GM19099 (cell line): ENCODE data around the gene TPPP.

ENCODE experiments used
- POLR2A ChIP-seq: IDR thresholded peaks from 3 replicates; pipeline ENCODE4 v1.6.1; 2011; ENCODE audit warnings: low read depth; ENCODE audit not compliant: insufficient read length; ENCODE audit errors: extremely low read depth

TPPP gene

DNA sequence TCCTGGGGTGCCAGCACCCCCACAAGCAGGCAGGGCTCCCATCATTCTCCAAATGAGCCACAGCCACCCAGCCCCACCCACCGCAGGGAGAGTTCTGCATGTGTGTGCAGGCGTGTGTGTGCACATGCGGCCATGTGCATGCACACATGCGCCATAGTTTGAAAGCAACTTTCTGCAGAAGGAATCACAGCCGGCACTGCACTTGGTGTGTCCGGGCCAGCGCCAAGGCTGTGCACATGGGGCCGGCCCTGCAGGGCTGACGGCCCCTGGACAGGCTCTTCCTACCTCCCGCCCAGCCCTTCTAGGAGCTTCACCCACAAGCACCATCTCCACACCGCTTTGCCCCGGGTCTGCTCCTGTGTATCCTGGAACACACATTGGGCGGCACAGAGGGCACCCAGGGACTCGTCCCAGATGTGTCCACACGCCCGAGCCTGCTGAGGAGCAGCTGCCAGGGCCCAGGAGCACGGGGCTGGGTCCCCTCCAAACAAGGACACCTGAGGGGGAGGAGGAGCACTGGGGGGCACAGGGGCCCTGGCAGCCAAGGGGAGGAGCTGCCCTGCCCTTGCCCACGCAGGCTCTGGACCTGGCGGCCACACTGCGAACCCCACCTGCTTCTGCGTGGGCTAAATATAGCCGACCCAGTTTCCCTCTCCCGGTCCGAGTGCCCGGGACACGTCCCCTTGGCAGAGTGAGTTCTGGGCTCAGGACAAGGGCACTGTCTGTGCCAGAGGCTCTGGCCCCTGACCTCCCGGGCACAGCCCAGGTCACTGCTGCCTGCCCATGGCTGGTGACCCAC lies 19.1 kb downstream of the TPPP start:
- TF ChIP-seq POLR2A, result no peak

DNA sequence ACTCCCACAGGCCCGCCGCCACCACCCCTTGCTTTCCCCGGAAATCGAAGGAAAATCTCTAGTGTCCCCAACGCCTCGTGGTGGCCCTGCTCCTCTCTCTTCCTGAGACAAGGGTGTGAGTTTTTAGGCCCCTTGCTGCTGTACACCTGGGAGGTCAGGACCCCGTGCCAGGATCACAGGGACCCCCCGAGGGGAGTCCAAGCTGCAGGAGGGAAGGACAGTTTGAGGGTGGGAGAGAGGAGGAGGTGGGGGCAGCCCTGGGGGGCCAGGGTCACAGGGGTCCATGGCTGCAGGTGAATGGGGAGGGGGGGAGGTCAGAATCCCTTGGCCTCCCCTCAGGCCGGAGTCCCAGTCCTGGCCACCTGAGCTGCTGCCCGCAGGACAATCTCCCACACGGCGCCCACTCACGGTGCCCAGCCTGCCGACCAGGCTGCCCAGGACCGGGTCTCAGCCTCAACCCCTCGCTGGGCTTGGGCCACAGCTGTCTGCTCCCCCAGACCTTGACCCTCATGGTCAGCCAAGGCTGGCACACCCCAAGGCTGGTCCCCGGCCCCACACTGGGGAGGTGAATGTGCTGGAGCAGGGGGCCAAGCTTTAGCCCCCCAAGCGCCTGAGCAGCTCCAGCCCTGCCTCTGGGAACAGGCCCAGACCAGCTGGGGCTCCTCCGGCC lies 19.9 kb downstream of the TPPP start:
- TF ChIP-seq POLR2A, result no peak

DNA sequence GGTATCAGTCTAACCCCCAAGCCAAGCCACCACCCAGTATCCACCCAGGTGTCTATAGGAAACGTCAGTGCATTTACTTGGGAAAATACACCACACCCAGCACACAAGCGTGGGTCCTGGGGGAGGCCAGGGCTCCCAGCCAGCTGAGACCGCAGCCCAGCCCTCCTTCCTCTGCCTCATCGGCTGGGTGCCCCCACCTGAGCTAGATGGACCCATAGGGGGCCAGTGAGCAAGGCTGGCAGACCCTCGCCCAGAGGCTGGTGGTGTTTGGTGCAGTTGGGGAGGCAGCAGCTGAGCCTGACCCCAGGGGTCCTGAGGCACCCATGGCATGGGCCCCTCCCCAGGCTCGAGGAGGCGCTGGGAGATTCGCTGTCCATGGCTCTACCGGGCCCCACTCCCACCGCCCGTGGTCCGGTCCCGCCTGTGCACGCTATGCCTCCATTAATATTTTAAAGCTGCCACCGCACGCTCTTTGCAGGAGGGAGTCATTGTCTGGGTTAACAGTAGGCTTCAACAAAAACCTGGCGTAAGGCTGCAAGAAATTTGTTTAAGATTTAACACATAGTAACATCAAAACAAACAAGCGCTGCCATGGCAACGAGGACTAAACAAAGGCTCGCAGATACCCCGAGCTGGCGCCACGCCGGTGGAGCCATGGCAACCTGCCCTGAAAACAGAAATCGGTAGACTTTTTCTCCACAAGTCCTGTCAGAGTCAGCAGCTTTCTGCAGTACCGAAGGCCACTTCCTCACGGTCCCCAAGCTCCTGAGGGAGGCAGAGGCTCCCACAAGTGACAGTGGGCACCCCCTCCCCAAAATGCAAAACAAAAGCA lies 20.6 kb downstream of the TPPP start:
- TF ChIP-seq POLR2A, result no peak

DNA sequence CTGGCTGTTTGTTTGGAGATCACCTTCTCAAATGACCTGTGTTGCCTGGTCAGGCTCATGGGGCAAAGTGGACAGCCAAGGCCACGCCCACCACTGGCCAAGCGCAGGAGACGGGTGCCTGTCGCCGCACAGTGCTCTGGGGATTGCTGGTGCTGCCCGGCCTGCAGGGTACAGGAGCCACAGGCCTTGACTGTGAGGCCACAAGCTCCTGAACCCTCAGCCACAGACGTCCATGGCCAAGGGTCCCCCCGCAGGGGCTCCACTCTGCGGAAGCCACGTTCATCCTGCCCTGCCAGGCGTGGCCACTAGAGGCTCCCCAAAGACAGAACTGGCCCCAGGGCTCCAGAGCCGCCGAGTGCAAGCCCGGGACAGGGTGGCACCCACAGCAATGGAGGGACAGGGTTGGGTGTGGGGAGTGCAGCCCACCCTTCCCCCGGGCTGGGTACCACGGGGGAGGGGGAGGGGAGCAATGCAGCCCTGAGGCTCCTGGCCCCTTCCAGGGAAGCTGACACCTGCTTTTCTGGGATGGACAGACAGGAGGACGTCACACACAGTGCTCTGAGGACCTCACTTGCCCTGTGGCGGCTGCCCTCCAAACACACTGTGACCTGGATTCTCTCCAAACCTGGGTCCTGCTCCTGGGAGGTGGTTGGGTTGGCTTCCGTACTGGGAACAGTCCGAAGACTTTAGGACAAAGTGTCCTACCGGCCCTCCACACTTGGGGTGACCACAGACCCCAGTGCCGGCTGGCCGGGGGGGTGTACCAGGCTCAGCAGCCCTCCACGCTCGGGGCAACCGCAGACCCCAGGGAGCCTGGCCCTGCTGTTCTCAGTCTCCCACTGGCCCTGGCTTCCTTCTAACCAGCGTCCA lies 21.5 kb downstream of the TPPP start:
- TF ChIP-seq POLR2A, result no peak

DNA sequence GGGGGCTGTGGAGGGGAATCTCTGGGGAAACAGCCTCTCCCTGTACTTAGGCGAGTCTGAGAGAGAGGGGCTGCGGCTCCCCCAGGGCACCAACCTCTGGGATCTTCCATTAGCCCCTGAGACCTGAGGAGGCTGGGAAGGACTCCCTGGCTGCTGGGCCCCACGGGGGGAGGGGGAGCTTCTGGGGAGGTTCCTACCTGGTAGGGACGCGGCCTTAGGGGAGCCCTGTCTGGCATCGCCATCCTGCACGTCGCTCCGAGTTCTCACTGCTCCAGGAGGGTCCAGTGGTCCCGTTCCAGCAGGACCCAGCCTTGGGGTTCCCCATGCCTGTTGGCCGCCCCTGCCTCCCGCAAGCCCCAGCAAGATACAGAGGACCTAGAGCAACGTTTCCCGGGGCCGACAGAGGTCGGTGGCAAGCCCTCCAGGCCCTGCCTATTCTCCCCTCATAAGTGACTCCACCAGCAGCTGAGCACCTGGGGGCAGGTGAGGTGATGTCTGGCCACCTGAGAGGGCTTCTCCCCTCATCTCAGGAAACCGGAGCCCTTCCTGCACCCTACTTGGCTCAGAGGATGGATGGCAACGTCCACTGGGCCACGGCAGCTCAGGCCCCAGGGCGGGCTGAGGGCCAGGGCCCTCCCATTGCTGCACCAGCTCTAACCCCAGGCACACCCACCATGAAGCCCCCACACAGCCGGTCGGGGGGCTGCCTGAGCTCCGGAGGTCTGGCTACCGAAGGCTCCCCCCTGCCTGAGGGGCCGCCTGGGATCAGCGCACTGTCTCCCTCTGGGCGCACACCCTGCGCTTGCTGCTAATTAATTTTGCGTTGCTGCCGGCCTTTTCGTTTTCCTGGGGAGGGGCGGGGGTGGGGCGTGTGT lies 22.5 kb downstream of the TPPP start:
- TF ChIP-seq POLR2A, result no peak

DNA sequence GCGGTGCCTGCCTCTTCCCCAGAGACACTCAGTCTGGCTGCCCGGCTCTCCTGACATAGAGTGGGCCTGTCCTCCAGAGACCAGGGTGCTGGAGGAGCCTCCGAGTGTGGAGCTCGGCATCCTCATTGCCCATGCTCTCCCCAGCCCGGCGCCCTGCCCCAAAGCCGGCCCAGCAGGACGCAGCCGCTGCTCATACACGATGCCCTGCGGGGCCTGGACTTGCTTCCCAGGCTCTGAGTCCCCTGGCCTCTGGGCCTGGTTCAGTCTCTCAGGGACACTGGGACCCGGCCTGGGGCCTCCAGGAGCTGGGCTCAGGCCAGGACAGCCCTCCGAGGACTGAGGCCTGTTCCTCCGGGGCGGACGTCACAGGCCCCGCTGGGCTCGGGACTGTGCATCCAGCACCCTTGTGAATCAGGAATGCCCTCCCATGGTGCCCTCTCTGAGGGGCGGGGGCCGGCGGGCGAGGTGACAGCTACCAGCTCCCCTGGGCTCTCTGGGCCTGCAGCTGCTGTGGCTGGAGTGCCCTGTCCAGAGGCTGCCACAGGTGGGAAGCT lies 23.2 kb downstream of the TPPP start:
- TF ChIP-seq POLR2A, result no peak

DNA sequence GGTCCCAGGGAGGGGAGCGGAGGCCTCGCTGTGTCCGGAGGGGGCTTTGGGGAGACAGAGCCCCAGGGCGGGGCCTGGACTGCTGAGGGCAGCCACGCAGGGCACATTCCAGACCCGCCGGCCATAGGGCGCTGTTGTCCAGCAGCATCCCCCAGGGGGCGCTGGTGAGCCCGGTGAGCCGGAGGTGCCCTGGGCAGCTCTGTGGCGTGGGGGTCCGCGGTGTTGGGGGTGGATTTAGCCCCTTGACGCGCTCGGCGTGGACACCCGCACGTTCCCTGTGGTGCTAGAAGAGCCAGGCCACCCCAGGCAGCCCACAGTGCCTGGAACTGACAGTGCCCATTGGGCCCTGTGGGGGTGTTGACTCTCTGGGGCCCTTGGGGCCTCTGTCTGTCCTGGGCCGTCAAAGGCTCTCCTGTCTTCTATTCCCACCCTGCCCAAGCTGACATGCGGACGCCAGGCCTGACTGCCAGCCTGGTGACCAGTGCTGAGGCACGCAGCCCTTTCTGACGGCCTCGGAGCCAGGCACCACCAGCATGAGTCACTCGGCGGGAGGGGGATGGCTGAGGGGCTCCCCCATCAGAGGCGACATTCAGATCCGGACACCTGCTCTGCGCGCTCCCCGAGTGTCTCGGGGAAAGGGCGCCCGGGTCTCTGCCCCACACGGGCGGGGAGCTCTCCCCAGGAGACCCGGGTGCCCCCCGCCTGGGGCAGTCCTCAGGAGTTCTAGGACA lies 23.9 kb downstream of the TPPP start:
- no peak for TF ChIP-seq POLR2A

DNA sequence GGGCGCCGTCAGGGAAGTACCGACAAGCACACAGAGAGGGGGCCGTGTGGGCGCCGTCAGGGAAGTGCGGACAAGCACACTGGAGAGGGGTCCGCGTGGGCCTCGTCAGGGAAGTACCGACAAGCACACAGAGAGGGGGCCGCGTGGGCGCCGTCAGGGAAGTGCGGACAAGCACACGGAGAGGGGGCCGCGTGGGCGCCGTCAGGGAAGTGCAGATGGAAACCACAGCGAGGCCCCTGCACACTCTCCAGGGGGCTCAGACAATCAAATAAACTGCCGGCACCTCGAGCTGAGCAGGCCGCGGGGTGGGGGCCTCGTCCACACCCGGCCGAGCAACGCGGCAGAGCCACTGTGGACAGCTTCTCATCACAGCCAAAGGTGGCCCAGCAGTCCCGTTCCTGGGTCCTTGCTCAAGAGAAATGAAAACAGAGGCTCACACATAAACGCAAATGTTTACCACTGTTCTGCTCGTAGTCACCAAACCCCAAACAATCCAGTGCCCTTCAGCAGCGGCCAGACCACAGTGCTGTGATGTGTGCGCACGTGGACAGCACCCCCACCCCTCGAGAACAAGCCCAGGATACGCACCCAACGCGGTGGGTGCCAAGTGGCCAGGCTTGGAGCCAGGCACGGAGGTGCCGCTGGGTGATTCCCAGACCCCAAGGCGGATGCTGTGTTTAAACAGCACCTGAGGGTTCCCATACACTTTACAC lies 24.7 kb downstream of the TPPP start:
- TF ChIP-seq POLR2A, result no peak

DNA sequence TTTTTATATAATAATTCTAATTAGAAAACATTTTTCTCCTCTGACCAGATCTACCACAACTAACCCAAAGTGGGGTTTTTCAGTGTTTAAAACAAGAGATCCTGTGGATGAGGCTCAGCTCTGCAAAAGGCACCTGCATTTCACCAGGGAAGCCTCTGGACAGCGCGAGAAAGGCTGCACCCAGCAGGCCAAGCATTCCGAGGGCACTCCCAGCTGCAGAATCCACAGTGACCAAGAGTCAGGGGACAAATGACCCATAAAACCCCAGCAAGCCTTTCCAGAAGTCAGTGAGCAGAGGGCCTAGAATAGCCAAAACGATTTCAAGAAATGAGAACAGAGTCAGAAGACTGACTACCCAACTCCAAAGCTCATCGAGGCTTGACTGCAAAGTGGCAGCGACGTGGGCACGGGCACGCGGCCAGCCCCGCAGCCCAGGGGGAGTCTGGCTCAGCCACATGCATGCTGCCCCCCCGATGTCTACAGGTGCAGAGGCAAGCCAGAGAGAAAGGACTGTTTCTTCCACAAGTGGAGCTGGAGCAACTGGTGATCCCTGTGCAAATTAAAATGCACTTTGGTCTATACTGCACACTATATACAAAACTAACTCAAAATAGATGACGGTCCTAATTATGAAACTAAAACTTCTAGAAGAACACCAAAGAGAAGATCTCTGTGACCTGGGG lies 26.2 kb downstream of the TPPP start:
- TF ChIP-seq POLR2A, result no peak

DNA sequence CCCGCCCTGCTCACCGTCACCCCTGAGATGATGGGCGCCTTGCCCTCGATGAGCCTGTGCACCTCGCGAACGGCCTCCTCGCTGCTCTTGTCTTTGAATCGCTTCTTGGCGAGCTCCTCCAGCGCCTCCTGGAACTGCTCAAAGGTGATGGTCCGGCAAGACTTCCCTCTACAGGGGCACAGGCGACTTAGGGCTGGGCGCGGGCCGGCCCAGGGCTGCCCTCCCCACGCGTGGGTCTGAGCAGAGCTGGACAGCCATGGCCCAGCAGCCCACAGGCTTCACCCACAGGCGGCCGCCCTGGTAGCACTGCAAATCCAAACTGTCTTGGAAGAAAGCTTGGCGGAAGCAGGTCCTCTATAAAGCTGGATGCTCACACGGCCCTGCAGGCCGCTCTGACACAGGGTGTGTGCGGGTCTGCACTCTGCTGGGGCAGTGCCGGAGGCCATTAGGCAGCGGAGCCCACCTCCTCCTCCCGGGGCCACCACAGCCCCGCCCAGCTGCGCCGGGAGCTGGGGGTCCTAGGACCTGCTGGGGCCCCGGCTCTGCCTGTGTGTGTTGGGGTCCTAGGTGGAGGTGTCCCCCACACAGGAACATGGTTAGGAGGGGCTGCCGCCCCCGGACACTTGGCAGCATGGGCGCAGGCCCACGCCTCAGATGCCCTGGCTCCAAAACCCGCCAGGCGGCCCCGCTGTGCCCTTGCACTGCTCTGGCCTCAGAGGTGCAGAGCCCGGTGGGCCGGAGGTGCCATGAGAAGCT lies 27.0 kb downstream of the TPPP start:
- no peak for TF ChIP-seq POLR2A

DNA sequence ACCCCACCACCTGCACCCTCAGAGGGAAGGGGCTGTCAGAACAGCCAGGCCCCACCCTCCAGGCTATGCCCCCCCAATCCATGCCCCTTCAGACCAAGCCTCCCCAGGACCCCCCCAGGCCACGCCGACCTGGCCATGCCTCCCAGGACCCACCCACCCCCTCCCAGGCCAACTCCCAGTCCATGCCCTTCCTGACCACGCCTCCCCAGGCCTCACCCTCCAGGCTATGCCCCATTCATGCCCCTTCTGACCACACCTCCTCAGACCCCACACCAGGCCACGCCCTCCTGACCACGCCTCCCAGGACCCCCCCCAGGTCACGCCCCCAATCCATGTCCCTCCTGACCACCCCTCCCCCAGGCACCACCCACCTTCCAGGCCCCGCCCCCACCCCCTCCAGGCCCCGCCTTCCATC lies 27.6 kb downstream of the TPPP start:
- no peak for TF ChIP-seq POLR2A

DNA sequence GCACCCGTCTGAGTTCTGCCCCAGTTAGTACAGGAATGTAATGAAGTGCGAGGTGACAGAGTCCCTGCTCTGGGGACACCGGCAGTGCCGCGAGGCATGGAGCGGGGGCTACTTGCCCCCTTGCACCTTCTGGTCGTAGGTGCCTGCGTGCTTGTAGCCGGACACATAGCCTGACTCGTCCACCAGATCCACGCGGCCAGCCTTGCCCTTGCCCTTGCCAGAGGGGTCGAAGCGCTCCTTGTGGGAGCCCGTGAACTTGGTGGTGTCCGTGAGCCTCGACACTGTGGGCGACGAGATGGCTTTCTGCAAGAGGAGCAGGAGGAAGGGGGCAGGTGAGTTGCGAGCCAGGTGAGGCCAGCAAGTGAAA lies 28.2 kb downstream of the TPPP start:
- no peak for TF ChIP-seq POLR2A
